IPS-NIHi11 (cell line): ENCODE measurements around the gene ANKRD27.
A peak's percentile ranks its signal among the peaks of the same experiment; 100 is the strongest.
"Not testable (repeated sequence)": the region's sequence is repeated elsewhere in the genome, so short reads cannot be mapped to it uniquely, and the experiment has no call there.

Experiments used
- DNase-seq: peaks from one replicate; pipeline ENCODE4 v3.0.0; 2012; ENCODE audit warnings: mixed read lengths, low spot score

Gene ANKRD27

DNA sequence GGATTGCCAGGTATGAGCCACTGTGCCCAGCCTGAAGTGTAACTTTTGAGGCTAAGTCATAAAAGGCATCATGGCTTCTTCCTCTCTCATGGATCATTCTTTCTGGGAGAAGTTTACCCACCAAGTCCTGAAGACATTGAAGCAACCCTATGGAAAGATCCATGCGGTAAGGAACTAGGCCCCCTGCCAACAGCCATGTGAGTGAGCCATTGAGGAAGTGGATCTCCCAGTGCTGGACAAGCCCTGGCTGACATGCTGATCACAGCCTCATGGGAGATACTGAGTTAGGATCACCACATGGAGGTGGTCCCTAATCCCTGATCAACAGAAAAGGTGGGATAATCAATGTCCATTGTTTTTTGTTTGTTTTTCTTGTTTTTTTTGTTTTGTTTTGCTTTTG is 13.3 kb upstream of the ANKRD27 start:
- no peak for DNase-seq

DNA sequence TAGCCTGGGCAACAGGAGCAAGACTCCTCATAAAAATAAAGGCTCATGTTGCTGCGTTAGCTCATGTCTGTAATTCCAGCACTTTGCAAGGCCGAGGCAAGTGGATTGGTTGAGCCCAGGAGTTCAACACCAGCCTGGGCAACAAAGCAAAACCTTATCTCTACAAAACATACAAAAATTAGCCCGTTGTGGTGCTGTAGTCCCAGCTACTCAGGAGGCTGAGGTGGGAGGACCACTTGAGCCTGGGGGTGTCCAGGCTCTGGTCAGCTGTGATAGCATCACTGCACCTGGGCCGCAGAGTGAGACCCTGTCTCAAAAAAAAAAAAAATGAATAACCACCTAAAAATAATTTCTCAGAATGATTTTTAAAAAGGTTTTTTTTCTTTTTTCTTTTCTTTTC is 12.7 kb upstream of the ANKRD27 start:
- no peak for DNase-seq

DNA sequence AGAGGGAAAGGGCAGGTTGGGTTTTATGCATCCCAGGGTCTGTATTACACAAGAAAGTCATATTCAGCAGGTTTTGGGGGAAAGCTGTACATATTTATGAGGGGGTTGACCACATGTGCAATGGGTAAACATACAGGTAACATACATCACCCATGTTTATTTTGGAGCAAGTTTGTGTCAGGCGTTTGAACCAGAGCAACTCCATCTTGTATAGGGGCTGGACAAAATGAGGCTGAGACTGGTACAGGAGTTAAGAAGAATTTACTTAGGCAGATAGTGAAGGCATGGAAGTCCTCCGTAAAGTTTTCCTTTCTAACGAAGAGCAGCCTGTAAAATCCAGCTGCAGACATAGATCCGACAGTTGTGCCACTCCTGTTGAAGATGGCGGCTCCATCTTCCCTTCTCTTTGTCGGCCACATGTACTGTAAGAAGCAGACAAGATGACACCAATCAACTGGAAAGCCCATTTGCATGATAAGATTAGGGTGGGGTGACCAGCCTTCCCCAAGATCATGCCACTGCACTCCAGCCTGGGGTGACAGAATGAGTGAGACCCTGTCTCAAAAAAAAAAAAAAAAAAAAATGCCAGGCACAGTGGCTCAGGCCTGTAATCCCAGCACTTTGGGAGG is 12.0 kb upstream of the ANKRD27 start:
- no peak for DNase-seq

DNA sequence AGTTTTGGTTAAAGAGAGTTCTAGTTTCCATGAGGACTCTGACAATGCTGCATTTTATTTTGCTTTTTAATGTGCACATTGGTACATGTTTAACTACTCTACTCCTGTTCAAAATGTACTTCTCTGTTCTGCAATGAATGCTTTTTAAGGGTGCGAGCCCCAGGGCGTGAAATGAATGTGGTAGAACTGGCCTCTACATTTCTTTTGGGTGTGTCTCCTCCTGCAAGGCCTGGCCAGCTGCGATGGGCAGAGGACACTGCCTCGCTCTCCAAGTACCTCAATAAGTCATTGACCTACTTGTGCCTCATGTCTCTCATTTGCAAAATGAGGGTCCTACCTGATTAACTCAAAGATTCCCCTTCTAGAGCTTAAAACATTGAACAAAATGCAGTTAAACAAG is 7.3 kb upstream of the ANKRD27 start:
- DNase-seq = no peak

DNA sequence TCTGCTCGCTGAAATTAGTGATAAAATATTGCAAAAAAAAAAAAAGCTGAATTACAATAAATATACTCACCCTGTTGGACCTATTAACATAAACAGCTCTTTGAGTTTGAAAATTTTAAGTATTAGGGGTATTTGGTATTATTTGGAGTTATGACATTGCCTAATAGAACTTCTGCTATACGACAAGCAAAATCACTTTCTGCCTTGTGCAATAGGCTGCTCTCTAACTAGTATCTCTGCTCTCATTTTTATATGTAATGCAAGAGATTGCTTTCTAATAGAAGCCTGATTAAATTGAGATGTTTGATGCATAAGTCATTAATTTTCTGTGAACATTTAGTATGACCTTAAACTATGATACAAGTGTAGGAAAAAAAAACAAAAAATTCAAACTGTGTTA is 6.0 kb upstream of the ANKRD27 start:
- no peak for DNase-seq

DNA sequence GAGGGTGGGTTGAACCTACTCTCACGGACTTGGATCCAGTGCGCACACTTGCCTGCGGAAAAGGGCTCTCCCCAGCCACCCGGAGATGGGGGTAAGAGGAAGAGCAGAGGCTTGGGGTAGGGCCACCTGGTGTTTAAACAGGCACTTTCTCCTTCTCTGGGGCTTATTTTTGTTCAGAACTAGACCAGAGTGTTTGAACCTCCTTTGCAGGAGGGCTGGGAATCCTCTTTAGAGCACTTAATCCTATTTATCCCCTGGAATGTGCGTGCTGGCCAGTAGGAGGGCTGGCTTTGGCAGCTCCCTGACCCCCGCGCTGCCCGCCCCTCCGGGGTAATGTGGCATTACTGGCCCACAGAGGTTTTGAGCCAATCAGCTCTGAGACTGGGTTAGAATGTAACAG is 2.7 kb upstream of the ANKRD27 start:
- peak; percentile 46 for DNase-seq

DNA sequence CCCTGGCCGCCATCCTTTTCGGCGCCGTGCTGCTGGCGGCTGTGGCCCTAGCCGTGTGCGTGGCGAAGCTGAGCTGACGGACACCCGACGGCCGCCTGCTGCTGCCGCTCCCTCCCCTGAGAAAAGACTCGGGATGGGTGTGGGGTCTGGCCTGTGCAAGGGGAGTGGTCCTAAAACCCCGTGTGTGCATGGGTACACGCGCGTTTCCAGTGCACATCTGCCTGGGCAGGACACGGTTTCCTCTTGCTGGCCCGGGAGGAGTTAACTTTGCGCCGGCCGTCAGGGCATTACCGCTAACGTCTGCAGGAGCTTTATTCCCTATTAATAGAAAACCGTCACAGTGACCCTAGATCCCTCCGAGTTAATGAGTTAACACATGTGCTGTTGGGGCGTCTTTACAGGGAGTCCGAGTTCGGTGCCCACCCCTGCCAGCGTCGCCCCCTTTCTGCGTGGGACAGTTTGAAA is 1.9 kb upstream of the ANKRD27 start:
- no peak for DNase-seq

DNA sequence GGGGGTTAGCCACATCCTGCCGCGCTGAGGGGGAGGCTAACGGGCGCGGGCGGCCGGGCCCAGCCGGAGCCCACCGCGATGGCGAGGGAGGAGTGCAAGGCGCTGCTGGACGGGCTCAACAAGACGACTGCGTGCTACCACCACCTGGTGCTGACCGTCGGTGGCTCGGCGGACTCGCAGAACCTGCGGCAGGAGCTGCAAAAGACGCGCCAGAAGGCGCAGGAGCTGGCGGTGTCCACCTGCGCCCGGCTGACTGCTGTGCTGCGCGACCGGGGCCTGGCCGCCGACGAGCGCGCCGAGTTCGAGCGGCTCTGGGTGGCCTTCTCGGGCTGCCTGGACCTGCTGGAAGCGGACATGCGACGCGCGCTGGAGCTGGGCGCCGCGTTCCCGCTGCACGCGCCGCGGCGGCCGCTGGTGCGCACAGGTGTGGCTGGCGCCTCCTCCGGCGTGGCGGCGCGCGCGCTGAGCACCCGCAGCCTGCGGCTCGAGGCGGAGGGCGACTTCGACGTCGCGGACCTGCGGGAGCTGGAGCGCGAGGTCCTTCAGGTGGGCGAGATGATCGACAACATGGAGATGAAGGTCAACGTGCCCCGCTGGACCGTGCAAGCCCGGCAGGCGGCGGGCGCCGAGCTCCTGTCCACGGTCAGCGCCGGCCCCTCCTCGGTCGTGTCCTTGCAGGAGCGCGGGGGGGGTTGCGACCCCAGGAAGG is 1.4 kb upstream of the ANKRD27 start:
- DNase-seq = peak; percentile 31

DNA sequence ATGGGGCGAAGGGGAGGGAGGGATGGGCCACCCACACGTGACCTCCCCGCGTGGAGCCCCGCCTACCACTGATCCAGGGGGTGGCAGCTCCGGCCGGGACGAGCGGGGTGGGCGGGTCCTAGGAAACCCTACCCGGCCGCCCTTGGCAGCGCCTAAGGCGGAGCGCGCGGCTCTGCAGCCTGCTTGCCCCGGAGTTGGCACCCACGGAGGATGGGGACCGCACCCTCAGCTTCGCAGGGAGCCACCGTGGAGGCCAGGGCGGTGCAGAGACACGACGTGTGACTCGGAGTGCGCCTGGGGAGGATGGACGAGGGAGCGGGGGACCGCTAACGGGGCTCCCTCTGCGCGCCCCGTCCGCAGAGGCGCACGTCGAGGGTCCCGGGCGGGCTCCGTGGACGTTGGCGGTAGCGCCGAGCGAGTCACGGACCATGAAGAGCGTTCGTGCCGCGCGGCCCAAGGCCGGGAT is 773 bp upstream of the ANKRD27 start, which contains the start of gene RGS9BP:
Gene RGS9BP, plus strand, starts transcription at position 129 of the 466 bp plus-strand sequence. CDS start 416 bp downstream, outside the sequence.
- peak; percentile 72 for DNase-seq

DNA sequence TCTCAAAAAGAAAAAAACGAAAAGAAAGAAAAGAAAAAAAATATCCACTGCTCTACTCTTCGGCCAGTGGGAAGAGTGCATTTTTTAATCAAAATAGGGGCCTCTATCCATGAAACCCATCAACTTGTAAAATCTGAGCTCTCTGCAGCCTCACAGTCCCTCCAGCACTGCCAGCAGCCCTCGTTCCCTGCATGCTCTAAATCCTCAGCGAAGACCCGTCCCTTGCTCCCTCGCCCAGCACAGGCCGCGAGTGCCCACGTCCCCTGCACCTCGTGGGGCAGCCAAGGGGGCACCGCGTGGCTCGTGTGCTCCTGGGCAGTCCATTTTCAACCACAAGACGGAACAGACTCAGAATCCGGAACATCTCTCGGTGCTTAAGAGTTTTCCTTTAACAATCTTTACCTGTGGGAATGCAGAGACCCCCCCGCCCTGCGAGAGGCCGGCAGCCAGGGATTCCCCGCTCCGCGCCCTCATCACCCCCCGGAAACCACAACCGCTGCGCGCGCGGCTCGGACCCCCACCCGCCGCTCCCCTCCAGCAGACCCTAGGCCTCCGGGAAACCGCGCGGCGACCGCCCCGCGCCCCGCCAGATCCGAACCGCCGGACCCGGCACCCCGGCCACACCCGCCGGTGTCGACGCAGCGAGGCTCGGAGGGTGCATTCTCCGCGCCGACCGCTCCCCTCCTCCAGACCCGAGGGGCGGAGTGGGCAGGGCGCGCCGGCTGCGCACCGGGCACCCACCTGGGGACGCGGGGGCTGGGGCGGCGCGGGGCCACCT is 638 bp downstream of the ANKRD27 start:
- DNase-seq = no peak

DNA sequence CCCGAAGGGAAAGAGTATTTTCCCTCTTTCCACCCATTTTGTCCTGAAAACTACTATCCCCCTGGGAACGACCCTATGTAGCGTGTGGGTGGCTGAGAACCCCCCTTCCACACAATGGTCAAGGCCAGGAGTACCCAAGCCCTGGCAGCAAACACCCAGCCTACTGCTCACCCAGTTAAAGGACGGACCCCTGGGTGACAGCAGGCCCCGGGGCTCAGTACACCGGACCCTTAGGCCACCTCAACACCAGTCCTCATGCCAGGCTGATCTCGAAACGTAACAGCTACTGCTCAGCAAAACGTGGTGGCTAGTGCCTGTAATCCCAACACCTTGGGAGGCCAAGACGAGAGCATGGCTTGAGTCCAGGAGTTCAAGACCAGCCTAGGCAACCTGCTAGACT is 1.4 kb downstream of the ANKRD27 start:
- no peak for DNase-seq

DNA sequence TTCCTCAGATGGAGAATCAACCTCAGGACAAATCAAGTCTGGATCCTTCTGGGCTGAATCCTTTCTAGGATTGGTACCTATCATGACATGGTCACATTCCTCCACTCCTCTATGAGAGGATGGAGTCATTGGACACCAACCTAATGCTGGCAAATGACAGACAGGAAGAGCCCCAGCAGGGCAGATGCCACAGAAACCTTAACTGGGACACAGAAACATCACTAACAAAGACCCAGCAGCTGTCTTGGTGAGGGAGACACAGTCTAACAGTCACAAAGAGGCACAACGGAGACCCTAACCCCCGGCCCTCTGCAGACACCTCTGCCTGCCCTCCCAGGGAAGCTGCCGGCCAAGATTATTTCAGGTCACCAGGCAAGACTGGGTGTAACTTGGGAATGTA is 2.1 kb downstream of the ANKRD27 start:
- no peak for DNase-seq

DNA sequence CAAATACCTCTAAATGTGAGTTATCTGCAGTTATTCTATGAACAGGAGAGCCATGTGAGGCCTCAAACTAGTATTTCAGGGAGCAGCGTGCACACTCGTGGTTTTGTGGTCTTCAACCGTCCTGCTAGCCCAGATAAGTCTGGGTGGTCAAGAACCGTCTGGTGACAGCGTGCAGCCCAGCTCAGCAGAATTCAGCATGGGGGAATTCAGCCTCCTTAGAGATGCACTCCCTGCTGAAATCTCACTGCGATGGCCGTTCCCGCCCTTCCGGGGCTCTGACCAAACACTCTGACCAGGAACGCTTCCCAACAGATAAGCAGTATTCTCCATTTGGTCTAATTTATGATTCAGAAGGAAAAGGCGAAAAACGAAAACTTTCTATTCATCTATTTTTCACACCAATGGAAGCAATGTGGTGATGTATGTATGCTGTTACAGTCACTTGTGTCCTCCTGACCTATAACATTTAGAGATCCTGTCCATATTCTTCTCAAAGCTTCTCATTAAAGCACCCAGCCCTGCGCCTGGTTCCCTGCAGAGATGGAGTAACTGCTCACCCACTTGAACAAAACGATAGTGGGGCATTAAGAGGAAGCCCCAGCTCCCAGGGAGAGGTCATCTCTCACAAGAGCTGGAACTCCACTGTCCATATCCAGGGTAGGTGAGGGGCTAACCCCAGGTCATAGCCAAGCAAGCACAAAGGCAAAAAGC is 2.9 kb downstream of the ANKRD27 start:
- DNase-seq = no peak

DNA sequence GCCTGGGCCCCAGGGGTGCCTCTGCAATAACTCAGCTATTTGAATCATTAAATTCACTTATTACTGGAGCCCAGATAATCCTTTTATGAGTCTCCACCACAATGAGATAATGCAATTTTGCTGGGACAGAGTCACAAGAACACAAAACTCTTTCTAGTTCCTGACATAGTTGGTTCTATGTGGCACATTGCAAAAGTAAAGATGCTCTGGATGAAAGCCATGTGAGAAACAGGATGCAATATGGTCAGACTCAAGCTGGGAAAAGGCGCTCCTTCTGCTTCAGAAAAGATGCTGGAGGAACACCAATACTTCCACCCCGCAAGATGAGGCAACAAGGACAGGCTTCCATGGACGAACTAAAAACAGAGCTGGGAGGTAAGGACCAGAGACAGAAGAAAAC is 5.7 kb downstream of the ANKRD27 start:
- no peak for DNase-seq

DNA sequence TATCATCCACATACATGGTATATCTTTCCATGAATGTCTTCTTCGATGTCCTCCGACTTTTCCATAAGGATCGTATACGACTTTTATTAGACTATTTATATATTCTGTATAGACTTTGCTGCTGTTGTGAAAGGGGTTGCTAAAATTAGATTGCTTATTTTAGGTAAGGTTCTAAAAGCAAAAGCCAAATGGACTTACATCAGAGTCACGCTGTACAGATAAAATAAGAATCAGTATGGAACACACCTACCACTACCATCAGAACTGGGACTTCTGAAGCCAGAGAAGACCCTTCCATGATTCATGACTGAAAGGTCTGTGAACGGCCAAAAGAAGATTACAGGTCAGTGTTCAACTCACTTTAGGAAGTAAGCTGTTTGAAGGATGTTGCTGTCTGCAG is 8.9 kb downstream of the ANKRD27 start:
- DNase-seq = no peak

DNA sequence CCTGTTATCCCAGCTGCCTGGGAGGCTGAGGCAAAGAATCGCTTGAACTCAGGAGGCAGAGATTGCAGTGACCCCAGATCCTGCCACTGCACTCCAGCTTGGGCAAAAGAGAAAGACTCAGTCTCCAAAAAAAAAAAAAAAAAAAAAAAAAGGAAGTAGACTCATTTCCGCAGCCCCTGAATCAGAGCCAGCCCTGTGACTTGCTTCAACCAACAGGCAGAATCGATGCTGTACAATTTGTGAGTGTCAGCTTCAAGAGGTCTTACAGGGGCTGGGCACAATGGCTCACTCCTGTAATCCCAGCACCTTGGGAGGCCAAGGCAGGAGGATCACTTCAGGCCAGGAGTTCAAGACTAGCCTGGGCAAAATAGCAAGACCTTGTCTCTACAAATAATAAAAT is 12.8 kb downstream of the ANKRD27 start:
- no peak for DNase-seq

DNA sequence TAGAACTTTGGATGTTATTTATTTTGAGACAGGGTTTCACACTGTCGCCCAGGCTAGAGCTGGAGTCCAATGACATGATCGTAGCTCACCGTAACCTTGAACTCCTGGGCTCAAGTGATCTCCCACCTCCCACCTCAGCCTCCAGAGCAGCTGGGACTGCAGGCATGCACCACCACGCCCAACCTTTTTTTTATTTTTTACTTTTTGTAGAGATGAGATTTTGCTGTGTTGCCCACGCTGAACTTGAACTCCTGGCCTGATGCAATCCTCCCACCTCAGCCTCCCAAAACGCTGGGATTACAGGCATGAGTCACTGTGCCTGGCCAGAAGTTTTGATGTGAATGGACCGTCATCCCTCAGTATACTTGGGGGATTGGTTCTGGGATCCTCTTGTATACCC is 13.7 kb downstream of the ANKRD27 start:
- no peak for DNase-seq

DNA sequence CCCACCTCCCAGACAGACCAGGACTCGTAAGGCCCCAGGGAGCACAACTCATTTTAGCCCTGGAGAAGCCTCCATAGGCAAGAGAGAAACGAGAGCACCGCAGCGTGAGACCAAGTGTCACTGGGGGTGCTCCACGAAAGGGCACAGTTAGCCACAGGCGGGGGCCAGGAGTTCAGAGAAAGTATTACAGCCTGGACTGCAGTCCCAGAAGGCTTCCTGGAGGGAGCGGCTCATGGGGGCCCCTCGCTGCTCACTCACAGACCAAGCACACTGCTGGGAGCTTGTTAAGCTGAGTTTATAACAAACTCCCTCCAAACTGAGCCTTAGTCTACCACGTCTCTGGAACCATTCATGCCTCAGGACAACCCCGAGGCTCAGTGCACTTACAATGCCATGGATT is 16.5 kb downstream of the ANKRD27 start:
- DNase-seq = no peak

DNA sequence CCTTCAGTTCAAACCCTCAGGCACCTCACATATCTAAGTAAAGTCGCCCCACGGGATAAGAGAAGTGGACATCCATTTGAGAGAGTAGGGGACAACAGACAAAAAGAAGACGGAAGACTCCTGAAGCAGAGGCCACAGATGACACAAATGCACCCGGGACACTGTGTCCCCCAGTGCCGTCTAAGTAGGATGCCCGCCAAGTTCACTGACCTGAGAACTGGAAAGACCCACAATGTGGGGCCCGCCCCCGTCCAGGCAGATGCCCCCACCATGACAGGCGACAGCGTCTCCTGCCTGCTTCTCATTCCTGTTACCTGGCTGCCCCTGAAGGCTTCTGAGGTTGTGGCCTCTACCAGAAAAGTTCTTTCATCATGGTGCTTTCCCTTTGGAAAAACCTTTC is 16.9 kb downstream of the ANKRD27 start:
- no peak for DNase-seq

DNA sequence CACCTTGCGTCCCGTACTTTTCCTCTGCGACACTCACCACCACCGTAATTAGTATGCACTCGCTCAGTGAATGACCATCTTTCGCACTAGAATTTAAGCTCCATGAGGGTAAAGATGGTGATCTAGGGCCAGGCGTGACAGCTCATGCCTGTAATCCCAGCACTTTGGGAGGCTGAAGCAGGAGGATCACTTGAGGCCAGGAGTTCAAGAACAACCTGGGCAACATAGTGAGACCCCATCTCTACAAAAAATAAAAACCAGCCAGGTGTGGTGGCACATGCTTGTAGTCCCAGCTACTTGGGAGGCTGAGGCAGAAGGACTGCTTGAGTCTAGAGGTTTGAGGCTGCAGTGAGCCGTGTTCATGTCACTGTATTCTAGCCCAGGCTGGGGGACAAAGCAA is 18.6 kb downstream of the ANKRD27 start:
- DNase-seq = not testable (repeated sequence)

DNA sequence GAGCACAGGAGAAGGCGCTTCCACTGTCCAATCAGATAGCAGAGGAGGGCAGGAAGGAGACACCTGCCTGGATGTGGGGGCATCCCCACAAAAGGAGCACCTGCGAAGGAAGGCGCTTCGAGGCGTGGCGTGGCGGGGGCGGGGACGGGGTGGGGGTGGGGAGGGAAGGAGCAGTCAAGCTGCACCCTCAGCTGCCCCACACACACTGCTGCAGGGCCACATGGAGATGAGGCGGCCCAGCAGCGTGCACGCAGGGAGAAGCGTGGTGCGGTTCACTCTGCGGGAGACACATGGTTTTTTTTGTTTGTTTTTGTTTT is 21.4 kb downstream of the ANKRD27 start:
- peak; percentile 34 for DNase-seq

DNA sequence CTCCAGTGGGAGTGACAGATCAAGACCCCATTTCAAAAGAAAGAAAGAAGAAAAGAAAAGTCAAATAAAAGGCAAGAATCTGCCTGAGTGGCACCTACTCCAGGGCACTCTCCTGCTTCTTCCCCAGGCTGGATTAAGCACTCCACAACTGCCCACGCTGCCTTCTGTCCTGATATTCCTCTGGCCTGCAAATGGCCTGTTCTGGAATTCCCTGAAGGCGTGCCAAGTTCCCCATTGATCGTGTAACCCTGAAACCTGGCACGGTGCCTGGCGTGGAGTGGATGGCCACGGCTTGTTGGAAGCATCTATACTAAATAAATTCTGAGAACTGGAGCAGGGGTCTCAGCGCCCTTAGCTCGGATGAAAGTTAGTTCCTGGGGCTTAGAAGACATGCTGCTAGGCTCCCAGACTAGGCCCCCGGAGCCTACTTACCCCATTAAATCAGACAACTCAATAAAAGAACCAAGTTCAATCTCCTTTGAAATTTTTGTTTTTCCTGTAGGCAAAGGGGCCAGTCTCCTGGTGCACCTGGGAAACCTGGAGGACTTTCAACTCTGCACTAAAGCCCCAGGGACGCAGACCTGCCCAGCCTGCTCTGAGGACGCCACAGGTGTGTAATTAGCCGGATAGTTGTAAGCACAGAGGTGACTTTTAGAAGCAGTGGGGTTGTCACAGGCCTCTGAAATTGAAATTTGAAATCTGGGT is 21.9 kb downstream of the ANKRD27 start:
- no peak for DNase-seq
